GM19468 (cell line): ENCODE results near the gene MUC12.
"Not testable (repeated sequence)": the region's sequence is repeated elsewhere in the genome, so short reads cannot be mapped to it uniquely, and the experiment has no call there.

ENCODE experiments used
- ATAC-seq: cut with Tn5 transposase; IDR thresholded peaks from one replicate; pipeline ENCODE4 v1.9.1; 2021; ENCODE audit warnings: mild to moderate bottlenecking, moderate library complexity, moderate number of reproducible peaks; ENCODE audit not compliant: unreplicated experiment; ENCODE audit errors: extremely low read depth

The MUC12 gene, protein sequence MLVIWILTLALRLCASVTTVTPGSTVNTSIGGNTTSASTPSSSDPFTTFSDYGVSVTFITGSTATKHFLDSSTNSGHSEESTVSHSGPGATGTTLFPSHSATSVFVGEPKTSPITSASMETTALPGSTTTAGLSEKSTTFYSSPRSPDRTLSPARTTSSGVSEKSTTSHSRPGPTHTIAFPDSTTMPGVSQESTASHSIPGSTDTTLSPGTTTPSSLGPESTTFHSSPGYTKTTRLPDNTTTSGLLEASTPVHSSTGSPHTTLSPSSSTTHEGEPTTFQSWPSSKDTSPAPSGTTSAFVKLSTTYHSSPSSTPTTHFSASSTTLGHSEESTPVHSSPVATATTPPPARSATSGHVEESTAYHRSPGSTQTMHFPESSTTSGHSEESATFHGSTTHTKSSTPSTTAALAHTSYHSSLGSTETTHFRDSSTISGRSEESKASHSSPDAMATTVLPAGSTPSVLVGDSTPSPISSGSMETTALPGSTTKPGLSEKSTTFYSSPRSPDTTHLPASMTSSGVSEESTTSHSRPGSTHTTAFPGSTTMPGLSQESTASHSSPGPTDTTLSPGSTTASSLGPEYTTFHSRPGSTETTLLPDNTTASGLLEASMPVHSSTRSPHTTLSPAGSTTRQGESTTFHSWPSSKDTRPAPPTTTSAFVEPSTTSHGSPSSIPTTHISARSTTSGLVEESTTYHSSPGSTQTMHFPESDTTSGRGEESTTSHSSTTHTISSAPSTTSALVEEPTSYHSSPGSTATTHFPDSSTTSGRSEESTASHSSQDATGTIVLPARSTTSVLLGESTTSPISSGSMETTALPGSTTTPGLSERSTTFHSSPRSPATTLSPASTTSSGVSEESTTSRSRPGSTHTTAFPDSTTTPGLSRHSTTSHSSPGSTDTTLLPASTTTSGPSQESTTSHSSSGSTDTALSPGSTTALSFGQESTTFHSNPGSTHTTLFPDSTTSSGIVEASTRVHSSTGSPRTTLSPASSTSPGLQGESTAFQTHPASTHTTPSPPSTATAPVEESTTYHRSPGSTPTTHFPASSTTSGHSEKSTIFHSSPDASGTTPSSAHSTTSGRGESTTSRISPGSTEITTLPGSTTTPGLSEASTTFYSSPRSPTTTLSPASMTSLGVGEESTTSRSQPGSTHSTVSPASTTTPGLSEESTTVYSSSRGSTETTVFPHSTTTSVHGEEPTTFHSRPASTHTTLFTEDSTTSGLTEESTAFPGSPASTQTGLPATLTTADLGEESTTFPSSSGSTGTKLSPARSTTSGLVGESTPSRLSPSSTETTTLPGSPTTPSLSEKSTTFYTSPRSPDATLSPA (N-terminal part only)

DNA sequence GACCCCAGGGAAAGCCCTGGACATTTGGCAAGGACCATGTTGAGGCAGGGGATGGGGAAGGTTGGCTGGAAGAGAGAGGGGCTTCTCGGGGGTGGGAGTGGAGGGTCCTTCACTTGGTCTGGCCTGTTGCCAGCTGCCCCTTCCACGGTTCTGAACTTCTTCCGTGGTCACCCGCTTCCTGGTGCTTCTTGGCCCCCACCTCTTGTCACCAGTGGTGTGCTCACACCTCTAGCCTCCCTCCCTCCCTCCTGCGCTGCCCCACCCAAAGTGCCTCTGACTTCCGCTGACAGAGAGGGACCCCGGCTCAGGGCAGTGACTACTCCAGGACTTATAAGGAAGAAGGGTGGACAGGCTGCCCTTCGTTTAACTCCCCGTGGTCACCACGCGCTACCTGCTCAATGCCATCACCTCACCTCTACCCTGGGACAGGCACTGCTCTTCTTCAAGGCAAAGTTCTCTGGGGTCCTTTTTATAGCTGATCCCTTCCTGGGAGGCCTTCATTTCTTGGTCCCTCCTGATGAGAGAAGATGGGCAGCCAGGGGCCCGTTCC, at the start of gene MUC12:
Gene MUC12 (plus strand): TSS at position 500 of the 550 bp plus-strand sequence. CDS start 58 bp downstream, outside the sequence.
- ATAC-seq: no peak

DNA sequence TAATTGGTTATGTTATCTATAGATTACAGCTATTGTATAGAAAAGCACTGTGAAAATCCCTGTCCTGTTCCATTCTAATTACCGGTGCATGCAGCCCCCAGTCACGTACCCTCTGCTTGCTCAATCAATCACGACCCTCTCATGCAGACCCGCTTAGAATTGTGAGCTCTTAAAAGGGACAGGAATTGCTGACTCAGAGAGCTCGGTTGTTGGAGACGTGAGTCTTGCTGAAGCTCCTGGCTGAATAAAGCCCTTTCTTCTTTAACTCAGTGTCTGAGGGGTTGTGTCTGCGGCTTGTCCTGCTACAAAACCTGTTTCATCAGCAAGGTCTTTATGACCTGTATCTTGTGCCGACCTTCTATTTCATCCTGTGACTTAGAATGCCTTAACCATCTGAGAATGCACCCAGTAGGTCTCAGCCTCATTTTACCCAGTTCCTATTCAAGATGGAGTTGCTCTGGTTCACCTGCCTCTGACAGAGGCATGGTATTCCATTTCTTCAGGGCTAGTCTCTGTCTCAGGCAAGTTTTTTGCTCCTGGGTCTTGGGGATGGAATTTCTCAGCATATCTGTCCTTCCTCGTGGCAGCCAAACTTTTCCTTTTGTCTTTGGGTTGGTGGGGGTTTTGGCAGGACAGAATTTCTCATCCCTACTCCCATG, 49.5 kb upstream of the MUC12 start:
- ATAC-seq: not testable (repeated sequence)

DNA sequence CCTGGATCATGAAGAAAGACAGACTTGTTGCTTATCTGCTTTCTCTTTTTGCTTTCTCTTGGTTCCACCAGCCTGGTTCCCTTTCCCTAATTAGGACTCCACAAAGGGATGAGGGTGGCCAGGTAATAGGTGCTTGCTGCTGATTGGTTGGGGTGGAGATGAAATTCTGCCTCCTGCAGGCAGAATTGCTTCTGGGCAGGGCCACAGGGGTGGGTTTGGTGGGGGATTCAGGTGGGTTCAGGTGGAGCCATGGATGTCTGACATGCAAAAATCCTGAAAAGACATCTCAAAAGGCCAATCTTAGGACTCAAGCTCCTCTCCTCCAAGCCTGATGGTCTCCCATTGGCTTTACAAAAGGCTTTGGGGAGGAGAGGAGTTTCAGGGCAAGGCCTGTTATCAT, 48.3 kb upstream of the MUC12 start:
- ATAC-seq: no peak

DNA sequence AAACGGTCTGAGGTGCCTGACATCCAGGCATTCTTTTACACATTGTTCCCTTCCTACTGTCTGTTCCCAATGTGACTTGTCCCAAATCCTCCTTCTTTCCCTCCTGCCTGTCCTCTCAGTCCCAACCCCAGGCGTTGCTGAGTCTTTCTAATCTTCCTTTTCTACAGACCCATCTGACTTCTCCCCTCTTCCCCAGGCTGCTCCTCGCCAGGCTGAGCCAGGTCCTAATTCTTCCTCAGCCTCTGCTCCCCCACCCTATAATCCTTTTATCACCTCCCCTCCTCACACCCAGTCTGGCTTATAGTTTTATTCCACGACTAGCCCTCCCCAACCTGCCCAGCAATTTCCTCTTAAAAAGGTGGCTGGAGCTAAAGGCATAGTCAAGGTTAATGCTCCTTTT, 45.7 kb upstream of the MUC12 start:
- ATAC-seq: not testable (repeated sequence)

DNA sequence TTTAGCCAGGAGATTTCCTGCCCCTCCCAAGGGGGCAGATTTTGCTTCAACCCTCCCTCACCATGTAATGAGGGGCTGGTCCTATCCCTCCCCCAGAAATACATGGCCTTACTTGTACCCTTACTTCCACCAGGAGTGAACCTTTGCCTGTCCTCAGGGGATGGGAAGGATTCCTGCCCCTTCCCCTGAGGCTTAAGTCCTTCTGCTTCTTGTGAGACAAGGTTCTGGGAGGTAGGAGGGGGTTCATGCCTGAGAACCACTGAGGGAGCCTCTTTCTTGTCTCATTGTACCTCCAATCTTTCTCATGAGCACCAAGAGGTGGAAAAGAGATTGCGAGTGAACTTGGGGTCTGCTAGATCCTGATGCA, 39.6 kb upstream of the MUC12 start:
- no peak for ATAC-seq

DNA sequence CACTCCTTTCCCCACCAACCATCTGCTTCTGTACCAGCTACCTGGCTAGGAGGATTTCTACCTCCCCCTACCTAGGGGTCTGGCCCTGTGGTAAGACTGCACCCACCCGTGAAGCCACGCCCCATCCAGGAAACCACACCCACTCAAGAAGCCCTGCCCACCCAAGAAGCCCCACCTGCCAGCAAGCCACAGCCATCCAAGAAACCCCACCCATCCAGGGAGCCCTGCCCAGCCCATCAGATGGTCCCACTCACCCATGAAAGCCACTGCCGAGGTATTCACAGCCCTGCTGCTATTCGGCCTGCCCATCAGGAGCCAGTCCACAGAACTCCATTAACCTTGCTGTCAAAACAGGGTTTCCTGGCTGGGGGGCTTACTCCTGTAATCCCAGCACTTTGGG, 35.6 kb upstream of the MUC12 start:
- ATAC-seq: no peak

DNA sequence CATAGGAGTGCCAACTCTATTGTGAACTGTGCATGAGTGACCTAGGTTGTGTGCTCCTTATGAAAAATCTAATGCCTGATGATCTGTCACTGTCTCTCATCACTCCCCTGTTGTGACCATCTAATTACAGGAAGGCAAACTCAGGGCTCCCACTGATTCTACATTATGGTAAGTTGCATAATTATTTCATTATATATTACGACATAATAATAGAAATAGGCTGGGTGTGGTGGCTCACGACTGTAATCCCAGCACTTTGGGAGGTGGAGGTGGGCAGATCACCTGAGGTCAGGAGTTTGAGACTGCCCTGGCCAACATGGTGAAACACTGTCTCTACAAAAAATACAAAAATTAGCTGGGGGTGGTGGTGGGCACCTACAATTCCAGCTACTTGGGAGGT, 34.0 kb upstream of the MUC12 start:
- ATAC-seq: not testable (repeated sequence)

DNA sequence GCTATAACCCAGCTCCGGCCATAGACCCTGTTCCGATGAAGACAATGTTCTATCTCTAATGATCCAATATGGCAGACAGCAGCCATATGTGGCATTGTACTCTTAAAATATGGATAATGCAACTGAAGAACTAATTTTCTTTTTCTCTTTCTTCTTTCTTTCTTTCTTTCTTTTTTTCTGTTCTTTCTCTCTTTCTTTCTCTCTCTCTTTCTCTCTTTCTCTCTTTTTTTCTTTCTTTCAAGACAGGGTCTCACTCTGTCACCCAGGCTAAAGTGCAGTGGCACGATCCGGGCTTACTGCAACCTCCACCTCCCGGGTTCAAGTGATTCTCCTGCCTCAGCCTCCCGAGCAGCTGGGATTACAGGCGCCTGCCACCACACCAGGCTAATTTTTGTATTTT, 33.2 kb upstream of the MUC12 start:
- not testable (repeated sequence) for ATAC-seq

DNA sequence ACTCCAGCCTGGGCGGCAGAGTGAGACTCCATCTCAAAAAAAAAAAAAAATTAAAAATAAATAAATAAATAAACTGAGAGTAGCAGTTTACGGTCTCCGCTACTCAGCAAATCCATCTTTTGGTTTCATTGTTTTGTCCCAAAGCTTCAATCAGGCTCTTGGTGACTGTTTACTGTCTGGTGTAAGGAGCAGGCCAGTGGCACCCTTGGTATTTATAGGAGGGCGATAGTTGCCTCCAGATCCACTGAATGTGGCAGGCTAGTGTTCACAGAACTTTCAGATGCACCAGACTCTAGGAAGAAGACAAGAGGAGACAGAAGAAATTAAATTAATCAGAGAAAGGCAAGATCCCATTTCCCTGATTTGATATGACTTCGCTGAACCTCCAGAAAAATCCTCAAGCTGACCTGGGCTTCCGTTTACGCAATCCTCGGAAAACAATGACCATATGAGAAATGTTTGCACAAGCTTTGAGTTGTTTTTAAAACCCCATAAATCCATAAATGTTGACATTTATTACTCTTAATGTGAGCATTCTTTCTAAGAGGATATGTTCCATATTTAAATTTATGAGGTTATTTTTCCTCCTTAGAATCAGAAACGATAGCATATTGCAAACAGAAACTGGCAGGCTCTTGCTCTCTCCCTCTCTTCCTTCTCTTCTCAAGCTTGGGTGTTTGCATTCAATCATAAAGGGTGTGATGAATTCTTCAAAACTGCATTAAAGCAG, 27.2 kb upstream of the MUC12 start:
- ATAC-seq: no peak

DNA sequence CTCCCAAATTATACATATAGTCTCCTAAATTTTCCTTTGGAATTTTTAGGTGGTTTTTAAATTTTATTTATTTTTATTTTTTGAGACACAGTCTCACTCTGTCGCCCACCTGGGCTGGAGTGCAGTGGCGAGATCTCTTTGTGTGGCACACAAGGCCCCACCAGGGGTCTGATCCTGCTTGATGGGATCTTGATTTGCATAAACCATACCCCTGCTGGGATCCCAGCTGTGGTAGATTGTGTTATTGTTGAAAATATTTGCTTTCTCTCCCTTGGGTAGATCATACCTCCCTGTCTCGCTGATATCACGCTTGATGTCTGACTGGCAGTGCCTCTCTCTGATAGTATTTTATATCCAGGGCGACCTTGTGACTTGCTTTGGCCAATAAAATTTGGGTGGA, 25.7 kb upstream of the MUC12 start:
- no peak for ATAC-seq

DNA sequence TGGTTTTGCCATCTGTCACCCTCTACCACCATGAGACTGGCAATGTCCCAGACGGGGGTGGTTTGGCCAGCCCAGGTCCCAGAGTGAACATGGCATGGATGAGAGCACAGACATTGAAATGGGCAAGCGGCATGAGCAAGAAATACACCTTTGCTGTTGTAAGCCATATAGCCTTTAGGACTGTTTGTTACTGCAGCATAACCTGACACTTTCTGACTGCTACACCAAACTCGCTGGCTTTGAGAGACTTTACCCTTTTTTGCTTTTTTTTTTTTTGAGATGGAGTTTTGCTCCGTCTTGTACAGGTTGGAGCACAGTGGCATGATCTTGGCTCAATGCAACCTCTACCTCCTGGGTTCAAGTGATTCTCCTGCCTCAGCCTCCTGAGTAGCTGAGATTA, 25.2 kb upstream of the MUC12 start:
- ATAC-seq: no peak

DNA sequence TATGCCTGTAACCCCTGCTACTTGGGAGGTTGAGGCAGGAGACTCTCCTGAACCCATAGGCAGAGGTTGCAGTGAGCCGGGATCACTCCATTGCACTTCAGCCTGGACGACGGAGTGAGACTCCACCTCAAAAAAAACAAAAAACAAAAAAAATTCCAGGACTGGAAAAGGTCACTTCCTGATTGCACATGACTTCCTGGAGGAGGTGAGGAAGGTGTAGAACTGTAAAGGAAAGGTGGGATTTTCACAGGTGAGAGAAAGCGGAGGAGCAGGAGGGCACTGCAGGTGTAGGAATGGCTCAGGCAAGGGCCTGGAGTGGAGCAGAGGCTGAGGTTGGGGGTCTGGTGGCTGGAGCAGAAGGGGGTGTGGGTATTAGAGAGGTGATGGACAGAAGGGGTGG, 23.3 kb upstream of the MUC12 start:
- ATAC-seq: no peak

DNA sequence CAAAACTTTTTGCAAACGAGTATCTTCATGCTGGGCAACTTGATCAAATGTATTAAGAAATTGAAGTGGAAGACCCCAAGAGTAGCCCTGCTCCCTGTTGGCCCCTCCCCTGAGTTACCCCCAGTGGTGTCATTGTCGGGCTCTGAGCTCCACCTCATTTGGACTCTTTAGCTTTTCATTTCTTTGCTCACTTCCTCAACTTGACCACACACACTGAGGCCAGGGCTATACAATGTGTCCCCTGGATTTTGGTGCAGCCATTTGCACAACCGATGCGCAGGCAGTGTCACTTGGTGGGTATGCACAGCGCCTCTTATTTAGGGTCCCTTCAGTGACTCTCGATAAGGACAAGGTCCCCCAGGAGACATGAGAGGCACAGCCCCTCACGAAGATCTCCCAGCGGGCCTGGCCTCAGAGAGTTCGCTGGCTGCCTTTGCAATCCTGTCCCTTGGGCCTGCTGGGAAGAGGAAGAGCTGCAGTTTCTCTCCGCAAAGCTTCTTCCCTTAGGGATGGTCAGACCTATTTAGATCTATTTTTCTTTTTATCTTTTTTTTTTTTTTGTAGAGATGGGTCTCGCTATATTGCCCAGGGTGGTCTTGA, 22.5 kb upstream of the MUC12 start:
- no peak for ATAC-seq

DNA sequence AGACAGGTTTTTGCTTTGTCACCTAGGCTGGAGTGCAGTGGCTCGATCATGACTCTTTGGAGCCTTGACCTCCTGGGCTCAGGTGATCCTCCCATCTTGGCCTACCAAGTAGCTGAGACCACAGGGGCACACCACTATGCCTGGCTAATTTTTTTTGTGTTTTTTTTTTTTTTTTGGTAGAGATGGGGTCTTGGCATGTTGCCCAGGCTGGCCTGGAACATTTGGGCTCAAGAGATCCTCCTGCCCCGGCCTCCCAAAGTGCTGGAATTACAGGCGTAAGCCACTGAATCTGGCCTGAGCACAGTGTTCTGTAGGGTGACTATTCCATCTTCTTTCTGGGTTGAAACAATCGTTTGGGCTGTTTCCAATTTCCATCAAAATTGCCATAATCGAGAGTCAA, 21.6 kb upstream of the MUC12 start:
- no peak for ATAC-seq

DNA sequence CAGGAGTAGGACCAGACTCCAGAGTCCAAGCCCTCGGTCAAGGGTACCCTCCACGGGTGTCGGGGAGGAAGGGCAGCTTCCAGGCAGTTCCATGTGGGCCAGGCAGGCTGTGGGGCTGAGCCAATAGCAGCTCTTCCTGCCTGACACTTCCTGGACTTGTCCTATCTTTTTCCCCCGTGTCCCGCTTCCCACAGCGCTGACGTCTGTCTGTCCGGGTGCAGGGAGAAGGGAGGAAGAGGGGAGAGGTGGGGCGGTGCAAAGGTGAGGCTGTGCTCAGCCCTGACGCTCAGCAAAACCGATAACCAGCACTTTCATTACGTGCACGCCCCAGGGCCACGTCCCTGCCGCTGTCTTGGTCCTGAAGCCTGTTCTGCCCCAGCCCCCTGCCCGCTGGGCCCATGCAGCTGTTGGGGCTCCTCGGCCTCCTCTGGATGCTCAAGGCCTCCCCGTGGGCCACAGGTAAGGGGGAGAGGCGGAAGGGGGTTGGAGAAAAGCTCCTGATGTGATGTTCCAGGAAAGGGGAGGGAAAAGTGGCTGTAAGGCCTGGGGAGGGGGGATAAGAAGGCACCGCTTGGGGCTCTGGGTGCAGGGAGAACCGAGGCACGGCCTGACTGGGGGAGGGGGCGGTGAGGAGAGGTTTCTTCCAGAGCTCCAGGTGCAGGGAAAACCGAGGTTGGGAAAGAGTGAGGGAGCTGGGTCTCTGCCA, 20.0 kb upstream of the MUC12 start, which contains the start of gene MUC3A:
Gene MUC3A (plus strand): TSS at position 308 of the 706 bp plus-strand sequence. CDS start 91 bp downstream, at position 399.
- ATAC-seq: no peak

DNA sequence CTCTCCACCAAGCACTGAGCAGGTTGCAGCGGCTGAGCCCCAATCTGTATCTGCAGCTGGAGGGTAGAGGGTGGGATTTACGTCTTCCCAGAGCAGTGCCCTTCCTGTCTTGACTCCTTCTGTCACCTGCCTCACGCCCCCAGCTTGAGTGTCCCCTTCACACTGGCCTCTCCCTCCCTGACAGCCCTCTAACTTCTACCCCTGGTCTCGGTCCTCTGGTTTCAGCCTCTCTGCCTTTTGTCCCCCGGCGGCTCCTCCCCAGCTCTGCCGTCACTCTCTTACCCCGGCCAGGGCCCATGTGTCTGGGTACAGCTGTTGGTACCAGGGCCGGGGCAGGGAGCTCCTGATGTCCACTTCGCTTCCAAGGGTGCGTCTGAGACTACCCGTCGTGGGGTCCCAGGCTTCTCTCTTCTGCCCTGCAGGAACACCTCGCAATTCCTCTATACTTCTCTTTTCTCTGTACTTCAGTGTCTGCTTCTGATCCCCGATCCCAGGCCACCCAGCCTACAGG, 19.4 kb upstream of the MUC12 start:
- ATAC-seq: no peak

DNA sequence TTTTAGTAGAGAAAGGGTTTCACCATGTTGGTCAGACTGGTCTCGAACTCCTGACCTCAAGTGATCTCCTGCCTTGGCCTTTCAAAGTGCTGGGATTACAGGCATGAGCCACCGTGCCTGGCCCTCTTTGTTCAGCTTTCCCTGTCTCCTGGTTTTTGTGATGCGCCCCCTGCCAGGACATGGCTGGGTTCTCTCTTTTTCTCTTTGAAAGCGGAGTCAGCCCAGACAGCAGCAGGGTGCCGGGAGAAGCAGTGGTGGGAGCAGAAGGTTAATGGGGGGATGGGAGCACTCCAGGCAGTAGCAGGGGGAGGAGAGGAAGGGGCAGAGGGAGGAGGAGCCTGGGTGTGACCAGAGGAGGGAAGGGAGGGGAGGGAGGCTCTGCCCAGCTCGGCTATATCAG, 18.2 kb upstream of the MUC12 start:
- no peak for ATAC-seq
